MM.1S (cell line): ENCODE measurements around the gene MED20.

Source experiments
- DNase-seq: peaks from one replicate; pipeline ENCODE4 v3.0.0-alpha.2; 2015
- H2AFZ ChIP-seq: fragments of 300-600 bp; sonication (generic); 2 replicates; pipeline ENCODE4 v1.6.0; 2016; ENCODE audit warnings: antibody characterized with exemption, low read length
- H3F3A ChIP-seq: fragments of 300-600 bp; sonication (generic); 2 replicates; pipeline ENCODE4 v1.6.1; 2016; ENCODE audit warnings: mild to moderate bottlenecking, antibody characterized with exemption, low read length, moderate library complexity, mixed read lengths; ENCODE audit not compliant: insufficient read depth
- H3K27ac ChIP-seq: fragments of 300-600 bp; sonication (generic); 2 replicates; pipeline ENCODE4 v1.5.1; 2016; ENCODE audit warnings: mild to moderate bottlenecking, low read length
- H3K27me3 ChIP-seq: fragments of 300-600 bp; sonication (generic); replicated peaks from 2 replicates; pipeline ENCODE4 v1.6.0; 2016; ENCODE audit warnings: low read length; ENCODE audit not compliant: insufficient read depth
- H3K36me3 ChIP-seq: fragments of 300-600 bp; sonication (generic); replicated peaks from 2 replicates; pipeline ENCODE4 v1.6.1; 2016; ENCODE audit warnings: mild to moderate bottlenecking, low read length, mixed read lengths; ENCODE audit not compliant: insufficient read depth
- H3K4me1 ChIP-seq: fragments of 300-600 bp; sonication (generic); 2 replicates; pipeline ENCODE4 v1.6.1; 2016; ENCODE audit warnings: low read length, mixed read lengths
- H3K4me2 ChIP-seq: fragments of 300-600 bp; sonication (generic); 2 replicates; pipeline ENCODE4 v1.6.0; 2016; ENCODE audit warnings: low read depth, low read length
- H3K4me3 ChIP-seq: fragments of 300-600 bp; sonication (generic); 2 replicates; pipeline ENCODE4 v1.5.1; 2016; ENCODE audit warnings: low read length, mixed read lengths
- H3K79me2 ChIP-seq: fragments of 300-600 bp; sonication (generic); 2 replicates; pipeline ENCODE4 v1.6.1; 2016; ENCODE audit warnings: mixed run types, low read length, mixed read lengths
- H3K9ac ChIP-seq: fragments of 300-600 bp; sonication (generic); 2 replicates; pipeline ENCODE4 v1.6.1; 2016; ENCODE audit warnings: low read length, mixed read lengths
- H3K9me2 ChIP-seq: fragments of 300-600 bp; sonication (generic); replicated peaks from 2 replicates; pipeline ENCODE4 v1.6.1; 2016; ENCODE audit warnings: mild to moderate bottlenecking, low read length, mixed read lengths; ENCODE audit not compliant: insufficient read depth
- H3K9me3 ChIP-seq: fragments of 300-600 bp; sonication (generic); replicated peaks from 2 replicates; pipeline ENCODE4 v1.6.1; 2016; ENCODE audit warnings: mild to moderate bottlenecking, low read length, mixed read lengths; ENCODE audit not compliant: insufficient read depth
- H4K20me1 ChIP-seq: fragments of 300-600 bp; sonication (generic); 2 replicates; pipeline ENCODE4 v1.6.1; 2016; ENCODE audit warnings: mild to moderate bottlenecking, low read length, moderate library complexity, mixed read lengths; ENCODE audit not compliant: insufficient read depth
- CTCF ChIP-seq: fragments of 300-600 bp; sonication (generic); IDR thresholded peaks from 2 replicates; pipeline ENCODE4 v1.5.1; 2016; ENCODE audit warnings: antibody characterized with exemption, low read length, mixed read lengths
- EZH2 ChIP-seq: fragments of 300-600 bp; sonication (generic); optimal IDR thresholded peaks from 2 replicates; pipeline ENCODE3; 2017; ENCODE audit warnings: low read depth, mild to moderate bottlenecking, antibody characterized with exemption, low read length, mixed read lengths
- EZH2phosphoT487 ChIP-seq: fragments of 300-600 bp; sonication (generic); IDR thresholded peaks from 2 replicates; pipeline ENCODE4 v1.6.1; 2018; ENCODE audit warnings: antibody characterized with exemption, low read length

Gene MED20

GRCh38 chr6:41966961-41967311 is 46.0 kb upstream of the MED20 start:
- H3K79me2 ChIP-seq: no peaks in the 10 kb centered on the region
- no peak overlapping the region for H3K4me3 ChIP-seq
- H3K27me3 ChIP-seq: no peaks in the 10 kb centered on the region
- no peak overlapping the region for H2AFZ ChIP-seq
- H3F3A ChIP-seq: no peaks in the 10 kb centered on the region
- H3K27ac ChIP-seq: no peak overlapping the region
- H3K4me2 ChIP-seq: no peak overlapping the region
- no peak for TF ChIP-seq EZH2
- no peak for TF ChIP-seq EZH2phosphoT487
- TF ChIP-seq CTCF: no peak
- no peaks in the 10 kb centered on the region for H3K9me2 ChIP-seq
- no peak overlapping the region for H3K9ac ChIP-seq
- H4K20me1 ChIP-seq: no peaks in the 10 kb centered on the region
- no peaks in the 10 kb centered on the region for H3K9me3 ChIP-seq
- H3K36me3 ChIP-seq: no peaks in the 10 kb centered on the region
- H3K4me1 ChIP-seq: no peaks in the 10 kb centered on the region
- DNase-seq: no peak

DNA sequence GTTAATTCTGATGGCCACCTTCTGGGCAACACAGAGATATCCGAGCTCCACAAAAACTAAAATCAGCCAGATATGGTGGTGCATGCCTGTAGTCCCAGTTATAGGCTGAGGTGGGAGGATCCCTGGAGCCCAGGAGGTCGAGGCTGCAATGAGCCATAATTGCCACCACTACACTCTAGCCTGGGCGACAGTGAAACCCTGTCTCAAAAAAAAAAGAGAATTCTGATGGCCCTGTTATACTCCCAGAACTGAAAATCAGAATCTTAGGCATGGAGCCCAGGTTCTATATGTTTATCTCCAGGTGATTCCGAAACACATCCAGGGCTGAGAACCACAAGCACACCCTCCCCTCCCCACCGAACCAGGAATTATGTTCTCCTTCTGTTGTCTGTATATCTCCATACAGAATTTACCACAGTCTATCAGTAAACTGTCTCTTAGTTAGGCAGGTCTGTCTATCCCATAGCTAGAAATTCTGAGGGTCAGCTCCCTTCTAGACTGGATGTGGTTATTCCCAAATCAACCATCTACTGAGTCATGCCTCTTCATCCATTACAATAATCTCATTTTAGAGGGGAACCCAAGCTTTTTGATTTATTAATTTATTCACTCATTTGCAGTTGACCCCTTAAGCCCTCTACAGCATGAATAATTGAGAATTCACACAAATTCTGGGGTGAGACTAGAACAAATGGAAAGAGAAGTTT is 45.4 kb upstream of the MED20 start:
- TF ChIP-seq EZH2 (no peak), EZH2phosphoT487 (no peak), CTCF (no peak)
- H3K9me2 ChIP-seq: no peaks in the 10 kb centered on the region
- H3K79me2 ChIP-seq: no peaks in the 10 kb centered on the region
- no peak overlapping the region for H3K9ac ChIP-seq
- DNase-seq: no peak
- H3F3A ChIP-seq: no peaks in the 10 kb centered on the region
- no peaks in the 10 kb centered on the region for H3K36me3 ChIP-seq
- H3K9me3 ChIP-seq: no peaks in the 10 kb centered on the region
- H3K27me3 ChIP-seq: no peaks in the 10 kb centered on the region
- no peak overlapping the region for H2AFZ ChIP-seq
- no peaks in the 10 kb centered on the region for H3K4me1 ChIP-seq
- no peaks in the 10 kb centered on the region for H4K20me1 ChIP-seq
- no peak overlapping the region for H3K27ac ChIP-seq
- H3K4me2 ChIP-seq: no peak overlapping the region
- no peak overlapping the region for H3K4me3 ChIP-seq

GRCh38 chr6:41965429-41966213 is 44.7 kb upstream of the MED20 start:
- no peaks in the 10 kb centered on the region for H3K79me2 ChIP-seq
- no peak overlapping the region for H3K4me2 ChIP-seq
- no peaks in the 10 kb centered on the region for H3K9me3 ChIP-seq
- TF ChIP-seq EZH2: no peak
- TF ChIP-seq EZH2phosphoT487: no peak
- TF ChIP-seq CTCF: no peak
- no peak for DNase-seq
- no peaks in the 10 kb centered on the region for H3K9me2 ChIP-seq
- H3K36me3 ChIP-seq: no peaks in the 10 kb centered on the region
- no peaks in the 10 kb centered on the region for H3F3A ChIP-seq
- H2AFZ ChIP-seq: no peak overlapping the region
- H3K4me1 ChIP-seq: no peaks in the 10 kb centered on the region
- H3K27ac ChIP-seq: no peak overlapping the region
- no peak overlapping the region for H3K9ac ChIP-seq
- H4K20me1 ChIP-seq: no peaks in the 10 kb centered on the region
- H3K4me3 ChIP-seq: no peak overlapping the region
- no peaks in the 10 kb centered on the region for H3K27me3 ChIP-seq
